Fibroblast of skin of scalp (primary cell): ENCODE data around the gene SCGB1C1.
"Not testable (repeated sequence)": the region's sequence is repeated elsewhere in the genome, so short reads cannot be mapped to it uniquely, and the experiment has no call there.

Experiments
- DNase-seq: peaks from one replicate; pipeline ENCODE4 v3.0.0-alpha.2; 2013

SCGB1C1 gene

GRCh38 chr11:218815-219593 is 26.1 kb downstream of the SCGB1C1 start:
- no peak for DNase-seq

GRCh38 chr11:220641-221215 is 27.9 kb downstream of the SCGB1C1 start:
- DNase-seq = not testable (repeated sequence)

- DNase-seq = no peak
Observed at GRCh38 chr11:221539-221938, 28.7 kb downstream of the SCGB1C1 start.

DNA sequence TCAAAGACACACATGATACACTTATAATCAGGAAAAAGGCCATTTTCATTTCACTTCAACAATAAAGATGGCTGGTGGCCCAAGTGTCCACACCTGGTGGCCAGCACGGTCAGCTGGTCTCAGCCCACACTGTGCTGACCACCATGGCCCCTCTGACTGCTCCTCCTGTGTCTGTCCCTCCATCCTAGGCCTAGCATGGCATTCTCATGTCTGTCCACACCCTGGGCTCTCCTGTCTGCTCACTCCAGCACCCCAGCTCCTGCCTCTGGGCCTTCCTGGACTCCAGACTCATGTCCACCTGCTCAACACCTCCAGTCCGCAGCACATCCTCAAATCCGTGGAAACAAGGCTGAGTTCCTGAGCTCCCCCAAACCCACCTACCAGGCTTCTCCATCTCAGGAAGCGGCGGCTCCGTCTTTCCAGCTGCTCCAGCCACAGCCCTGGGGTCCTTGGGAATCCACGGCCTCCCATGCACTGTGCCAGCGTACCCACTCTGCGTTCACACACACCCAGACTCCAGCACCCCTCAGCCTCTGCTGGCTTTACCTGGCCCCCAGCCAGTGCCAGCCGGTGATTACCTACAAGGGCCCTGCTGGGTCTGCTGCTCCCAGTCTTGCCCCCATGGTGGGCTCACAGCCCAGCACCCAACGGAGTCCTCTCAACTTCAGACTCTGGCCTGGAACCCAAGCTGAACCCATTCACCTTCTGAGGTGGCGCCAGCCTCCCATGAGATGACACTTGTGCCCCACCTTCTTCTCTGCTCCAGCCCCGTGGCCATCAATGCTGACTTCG is 29.3 kb downstream of the SCGB1C1 start:
- DNase-seq = no peak

DNA sequence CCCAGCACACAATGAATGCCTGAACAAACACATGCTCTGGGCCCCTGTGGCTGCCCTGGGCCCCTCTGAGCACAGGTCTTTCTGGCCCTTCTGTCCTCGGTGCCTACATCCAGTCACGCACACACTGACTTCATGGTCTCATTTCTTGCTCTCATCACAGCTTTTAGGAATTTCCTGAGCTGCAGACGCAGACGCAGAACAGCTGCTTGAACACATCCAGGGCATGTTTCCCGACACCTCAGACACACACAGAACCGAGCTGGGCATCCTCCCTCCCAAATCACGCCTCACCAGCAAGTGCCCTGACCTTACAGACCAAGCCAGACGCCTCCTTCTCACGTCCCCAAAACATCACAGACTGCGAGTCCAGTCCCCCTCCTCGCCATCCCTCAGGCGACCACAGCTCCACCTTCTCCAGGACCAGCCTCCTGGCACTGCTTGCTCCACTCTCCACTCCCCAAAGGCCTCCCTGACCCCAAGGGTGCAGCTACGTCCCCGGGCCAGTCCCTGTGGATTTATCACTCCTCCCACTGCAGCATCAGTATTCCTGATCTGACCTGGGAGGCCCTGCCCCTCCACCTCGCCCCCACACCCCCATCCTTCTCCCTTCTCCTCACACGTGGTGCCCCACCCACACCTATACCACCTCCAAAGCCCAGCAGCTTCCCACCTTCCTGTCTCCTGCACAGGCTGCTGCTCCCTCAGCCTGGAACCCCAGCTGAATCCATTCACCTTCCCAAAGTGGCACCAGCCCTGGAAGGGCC is 30.3 kb downstream of the SCGB1C1 start:
- DNase-seq = no peak

GRCh38 chr11:223884-224283 is 31.0 kb downstream of the SCGB1C1 start:
- no peak for DNase-seq

DNA sequence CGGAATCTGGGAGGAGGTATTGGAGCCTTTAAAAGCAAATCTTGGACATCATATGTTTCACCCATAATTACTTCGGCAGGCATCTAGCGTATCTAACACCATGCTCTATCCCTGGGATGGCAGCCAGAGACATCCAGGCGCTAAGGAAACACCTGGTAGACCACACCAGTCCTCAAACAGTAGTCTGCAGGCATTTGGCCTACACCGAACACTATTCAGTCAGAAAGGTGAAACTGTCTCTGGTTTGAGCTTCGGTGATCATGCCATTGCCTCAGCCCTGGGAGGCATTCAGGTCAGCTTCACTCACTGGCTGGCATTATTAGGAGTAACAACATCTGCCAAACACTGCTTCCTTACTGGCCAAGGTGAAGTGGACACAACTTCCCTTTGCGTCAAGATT is 31.5 kb downstream of the SCGB1C1 start:
- no peak for DNase-seq

- no peak for DNase-seq
Observed at GRCh38 chr11:225734-226453, 33.0 kb downstream of the SCGB1C1 start.

- DNase-seq = no peak
Observed at GRCh38 chr11:227824-228379, 35.0 kb downstream of the SCGB1C1 start.

GRCh38 chr11:230431-230830 is 37.6 kb downstream of the SCGB1C1 start:
- no peak for DNase-seq

GRCh38 chr11:232783-233565 is 40.1 kb downstream of the SCGB1C1 start:
- no peak for DNase-seq

DNA sequence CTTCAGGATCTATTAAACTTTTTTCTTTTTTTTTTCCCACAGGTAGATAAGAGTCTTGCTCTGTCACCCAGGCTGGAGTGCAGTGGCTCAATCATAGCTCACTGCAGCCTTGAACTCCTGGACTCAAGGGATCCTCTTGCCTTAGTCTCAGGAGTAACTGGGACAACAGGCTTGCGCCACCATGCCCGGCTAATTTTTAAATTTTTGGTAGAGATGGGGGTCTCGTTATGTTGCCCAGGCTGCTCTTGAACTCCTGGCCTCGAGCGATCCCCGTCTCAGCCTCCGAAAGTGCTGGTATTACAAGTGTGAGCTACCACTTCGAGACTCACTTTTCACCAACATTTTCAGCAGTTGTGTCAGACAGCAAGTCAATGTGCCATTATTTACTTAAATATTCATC is 42.3 kb downstream of the SCGB1C1 start:
- no peak for DNase-seq

- no peak for DNase-seq
Observed at GRCh38 chr11:235609-235996, 42.7 kb downstream of the SCGB1C1 start.

GRCh38 chr11:235997-236773 is 43.3 kb downstream of the SCGB1C1 start, which contains the start of gene SIRT3:
Gene SIRT3 (minus strand): TSS chr11:236342. CDS start chr11:236328, 14 bp downstream.
- peak; percentile 84 for DNase-seq

DNA sequence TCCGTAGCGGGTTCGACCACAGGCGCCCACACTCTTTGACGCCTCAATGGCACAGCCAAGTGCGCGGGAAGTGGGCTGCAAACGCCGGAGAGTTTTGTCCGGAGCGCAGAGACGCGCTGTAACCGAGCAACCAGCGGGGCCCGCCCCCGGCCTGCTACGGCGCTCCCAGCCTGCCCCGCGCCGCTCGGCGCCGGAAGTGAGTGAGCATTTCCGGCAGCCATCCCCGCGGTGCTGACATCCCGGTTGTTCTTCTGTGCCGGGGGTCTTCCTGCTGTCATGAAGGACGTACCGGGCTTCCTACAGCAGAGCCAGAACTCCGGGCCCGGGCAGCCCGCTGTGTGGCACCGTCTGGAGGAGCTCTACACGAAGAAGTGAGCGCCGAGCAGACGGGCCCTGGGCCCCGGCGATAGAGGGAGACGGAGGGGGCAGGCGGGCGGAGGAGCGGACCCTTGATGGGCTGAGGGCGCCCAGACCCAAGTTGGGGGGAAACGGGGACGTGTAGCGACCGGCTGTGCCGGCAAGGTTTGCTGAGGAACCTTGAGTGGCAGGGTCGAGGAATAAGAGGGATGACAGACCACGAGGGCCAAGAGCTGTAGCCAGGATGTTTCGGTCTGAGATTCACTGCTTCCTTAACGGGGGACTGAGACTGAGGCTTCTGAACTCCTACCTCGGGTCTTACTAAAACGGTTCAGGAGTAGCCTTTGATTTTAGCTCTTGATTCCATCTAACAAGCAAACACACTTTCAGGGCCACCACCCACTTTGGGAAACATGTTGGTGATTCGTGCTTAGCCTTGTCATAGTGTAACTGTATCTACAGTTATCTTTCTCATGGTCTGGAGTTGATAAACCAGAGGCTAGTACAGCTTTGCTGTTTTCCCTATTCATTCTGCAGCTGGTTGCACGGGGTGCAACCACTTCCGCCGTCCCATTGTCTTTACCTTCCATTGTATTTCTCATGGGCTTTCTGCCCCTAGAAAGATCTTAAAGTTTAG is 44.2 kb downstream of the SCGB1C1 start, which contains the start of gene PSMD13:
Gene PSMD13, plus strand, starts transcription at position 203 of the 994 bp plus-strand sequence. Its CDS starts 74 bp downstream, at position 277.
- peak; percentile 83 for DNase-seq

- not testable (repeated sequence) for DNase-seq
Observed at GRCh38 chr11:238346-238745, 45.5 kb downstream of the SCGB1C1 start.

GRCh38 chr11:240315-240714 is 47.4 kb downstream of the SCGB1C1 start:
- DNase-seq = no peak

- DNase-seq = no peak
Observed at GRCh38 chr11:241634-242033, 48.8 kb downstream of the SCGB1C1 start.
